ENCODE data around the gene SCAI.
"Not testable (repeated sequence)": the region's sequence is repeated elsewhere in the genome, so short reads cannot be mapped to it uniquely, and the experiment has no call there.

SCAI gene

DNA sequence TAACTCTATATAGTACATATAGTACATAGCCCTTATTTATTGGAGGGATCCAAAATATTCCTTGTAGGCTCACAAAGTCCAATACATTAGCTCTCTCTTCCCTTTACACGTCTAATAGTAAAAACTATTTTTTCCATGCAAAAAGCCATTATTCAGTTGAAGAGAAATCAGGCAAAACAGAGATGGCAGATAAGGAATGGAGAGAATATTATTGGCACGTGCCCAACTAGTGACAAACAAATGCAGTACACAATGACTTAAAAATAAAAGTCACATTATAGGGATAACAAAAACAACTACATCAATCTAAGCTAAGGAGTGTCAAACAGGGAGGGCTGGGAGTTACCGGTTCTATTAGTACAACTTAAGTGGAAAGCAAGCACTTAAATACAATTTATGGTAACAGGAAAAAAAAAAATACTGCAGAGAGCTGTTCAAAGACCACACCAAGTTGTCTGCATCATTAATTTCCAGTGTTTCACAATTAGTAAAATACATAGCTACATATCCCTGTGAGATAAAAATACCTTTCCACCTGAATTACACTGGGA lies 4.1 kb upstream of the SCAI start:
- DNase-seq, result no peak

DNA sequence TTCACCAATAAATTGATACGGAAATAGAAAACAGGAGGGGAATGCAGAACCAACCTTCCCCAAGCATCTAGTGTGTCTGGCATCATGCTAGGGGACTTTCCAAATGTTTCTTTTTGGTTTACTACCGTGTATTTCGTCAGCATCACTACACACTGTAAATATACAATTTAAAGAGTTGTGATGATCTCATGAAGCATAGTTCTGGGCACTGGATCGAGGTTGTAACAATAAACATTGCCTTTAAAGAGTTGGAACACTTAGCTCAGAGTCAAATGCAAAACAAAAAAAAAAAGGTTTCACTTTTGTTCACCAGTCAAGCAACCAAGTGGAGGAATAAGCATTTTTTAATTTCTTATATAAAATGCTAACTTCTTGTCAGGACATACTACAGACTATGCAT lies 2.9 kb upstream of the SCAI start:
- no peak for DNase-seq

DNA sequence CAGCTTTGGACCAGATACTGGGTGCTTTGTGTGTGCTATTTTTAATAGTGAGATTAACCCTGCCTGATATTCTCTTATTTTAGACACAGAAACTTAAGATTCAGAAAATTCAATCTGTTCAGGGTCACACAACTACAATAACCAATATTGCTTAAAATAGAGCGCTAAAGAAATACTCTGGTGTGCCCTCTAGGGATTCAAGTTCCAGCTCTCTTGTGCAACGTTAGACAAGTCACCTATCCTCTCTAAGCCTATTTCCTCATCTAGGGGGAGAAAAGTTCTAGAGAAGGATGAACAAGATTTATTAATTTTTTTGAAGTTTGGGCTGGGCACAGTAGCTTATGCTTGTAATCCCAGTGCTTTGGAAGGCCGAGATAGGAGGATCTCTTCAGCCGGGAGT lies 2.1 kb upstream of the SCAI start:
- no peak for DNase-seq

DNA sequence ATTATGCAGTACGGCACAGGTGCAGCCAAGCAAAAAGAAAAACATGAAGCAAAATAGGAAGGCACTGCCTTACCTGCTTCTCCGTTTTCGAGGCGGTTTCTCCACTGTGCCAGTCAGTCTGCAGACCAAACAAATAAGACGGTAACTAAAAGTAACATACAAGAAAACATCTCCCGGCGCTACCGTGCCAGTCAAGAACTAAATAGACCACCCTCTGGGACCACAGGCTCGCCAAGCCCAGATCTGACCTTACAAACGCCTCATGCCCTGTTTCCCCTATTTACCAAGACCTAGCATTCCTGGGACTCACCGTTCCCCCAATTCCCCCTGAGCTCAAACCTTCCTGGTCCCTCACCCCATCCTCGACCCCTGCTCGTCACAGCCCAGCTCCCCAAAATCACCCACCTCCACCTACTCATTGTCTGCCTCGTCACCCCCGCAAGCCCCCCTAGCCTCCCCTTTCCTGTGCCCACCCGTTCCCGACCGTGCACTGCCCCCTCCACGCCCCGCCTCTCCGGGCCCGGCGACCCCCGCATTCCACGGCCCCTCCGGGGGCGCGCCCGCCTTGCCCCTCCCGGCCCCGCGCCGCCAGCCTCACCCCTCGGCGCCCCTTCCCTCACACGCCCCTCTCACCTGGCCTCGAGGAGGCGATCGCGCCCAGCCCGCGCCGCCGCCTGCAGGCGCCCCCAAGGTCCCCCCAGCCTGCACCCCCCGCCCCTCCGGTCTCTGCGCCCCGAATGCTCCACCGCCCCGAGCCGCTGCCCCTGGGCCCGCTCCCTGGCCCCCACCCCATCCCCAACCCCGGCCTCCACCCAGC lies 560 bp downstream of the SCAI start:
- DNase-seq, result peak; percentile 11

DNA sequence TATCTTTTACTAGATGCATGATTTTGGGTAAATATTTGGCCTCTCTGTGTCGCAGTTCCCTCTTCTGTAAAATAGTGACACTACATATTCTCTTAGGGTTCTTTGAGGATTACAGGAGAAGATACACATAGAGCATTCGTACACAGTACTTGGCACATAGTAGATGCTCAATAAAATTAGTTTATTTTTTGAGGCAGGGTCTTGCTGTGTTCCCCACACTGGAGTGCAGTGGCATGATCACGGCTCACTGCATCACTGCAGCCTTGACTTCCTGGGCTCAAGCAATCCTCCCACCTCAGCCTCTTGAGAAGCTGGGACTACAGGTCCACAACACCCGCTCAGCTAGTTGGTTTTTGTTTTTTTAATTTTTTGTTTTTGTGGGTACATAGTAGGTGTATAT lies 1.6 kb downstream of the SCAI start:
- no peak for DNase-seq

DNA sequence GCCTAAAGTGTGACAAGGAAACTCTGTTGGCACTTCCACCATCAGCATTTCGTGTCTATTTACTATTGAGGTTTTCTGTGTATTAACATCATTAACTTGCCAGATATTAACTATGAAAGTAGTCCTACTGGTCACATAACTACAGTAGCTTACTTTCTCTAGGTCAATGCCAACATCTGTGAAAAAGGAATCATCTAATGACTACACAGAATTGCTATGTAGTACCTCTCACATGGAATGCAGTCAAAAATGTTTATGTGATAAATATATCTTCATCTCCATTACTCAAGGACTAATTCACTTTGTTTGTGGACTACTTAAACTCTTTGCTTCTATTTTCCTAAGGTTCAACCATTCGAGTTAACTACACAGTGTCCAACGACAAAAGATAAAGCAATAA lies 2.1 kb downstream of the SCAI start:
- no peak for DNase-seq

DNA sequence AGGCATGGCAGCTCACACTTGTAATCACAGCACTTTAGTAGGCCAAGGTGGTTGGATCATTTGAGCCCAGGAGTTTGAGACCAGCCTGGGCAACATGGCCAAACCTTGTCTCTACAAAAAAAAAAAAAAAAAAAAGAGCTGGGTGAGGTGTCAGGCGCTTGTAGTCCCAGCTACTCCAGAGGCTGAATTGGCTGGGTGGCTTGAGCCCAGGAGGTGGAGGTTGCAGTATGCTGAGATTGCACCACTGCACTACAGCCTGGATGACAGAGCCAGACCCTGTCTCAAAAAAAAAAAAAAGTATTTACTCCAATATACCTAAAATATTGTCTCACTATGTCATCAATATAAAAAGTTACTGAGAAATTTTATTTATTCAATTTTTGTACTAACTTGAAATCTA lies 2.8 kb downstream of the SCAI start:
- DNase-seq, result no peak

DNA sequence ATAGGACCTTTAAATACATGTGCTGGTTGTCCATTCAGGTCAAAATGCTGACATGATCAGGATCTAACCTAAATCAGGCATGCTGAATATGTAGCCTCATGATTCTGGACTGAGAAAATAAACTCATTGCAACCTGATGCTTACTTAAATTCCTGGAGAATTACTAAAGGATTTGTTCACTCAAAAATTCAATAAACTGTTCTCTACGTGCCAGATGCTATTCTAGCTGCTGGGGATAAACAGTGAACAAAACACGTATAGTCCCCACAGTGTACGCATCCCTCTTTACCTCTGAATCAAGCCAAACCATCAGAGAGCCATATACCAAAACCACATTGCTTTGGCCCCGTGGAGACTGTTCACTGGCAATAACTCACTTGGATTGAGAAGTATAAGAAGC lies 6.1 kb downstream of the SCAI start:
- no peak for DNase-seq

DNA sequence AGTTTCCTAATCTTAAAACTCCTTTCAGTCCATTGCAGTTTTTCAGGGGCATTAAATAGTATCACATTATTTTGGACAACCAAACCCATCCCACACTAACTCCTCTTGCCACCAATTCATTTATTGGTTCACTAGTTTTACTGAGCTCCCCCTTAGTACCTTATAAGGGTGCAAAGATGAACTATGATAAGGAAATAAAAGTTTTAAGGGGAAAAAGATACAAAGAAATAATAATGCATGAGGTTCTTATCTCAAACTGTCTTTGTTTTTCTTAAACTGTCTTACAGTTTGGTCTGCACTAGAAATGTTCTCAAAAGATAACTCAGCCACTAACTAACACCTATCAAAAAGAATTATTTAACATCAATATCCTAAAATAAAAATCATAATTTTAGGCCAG lies 8.4 kb downstream of the SCAI start:
- no peak for DNase-seq

DNA sequence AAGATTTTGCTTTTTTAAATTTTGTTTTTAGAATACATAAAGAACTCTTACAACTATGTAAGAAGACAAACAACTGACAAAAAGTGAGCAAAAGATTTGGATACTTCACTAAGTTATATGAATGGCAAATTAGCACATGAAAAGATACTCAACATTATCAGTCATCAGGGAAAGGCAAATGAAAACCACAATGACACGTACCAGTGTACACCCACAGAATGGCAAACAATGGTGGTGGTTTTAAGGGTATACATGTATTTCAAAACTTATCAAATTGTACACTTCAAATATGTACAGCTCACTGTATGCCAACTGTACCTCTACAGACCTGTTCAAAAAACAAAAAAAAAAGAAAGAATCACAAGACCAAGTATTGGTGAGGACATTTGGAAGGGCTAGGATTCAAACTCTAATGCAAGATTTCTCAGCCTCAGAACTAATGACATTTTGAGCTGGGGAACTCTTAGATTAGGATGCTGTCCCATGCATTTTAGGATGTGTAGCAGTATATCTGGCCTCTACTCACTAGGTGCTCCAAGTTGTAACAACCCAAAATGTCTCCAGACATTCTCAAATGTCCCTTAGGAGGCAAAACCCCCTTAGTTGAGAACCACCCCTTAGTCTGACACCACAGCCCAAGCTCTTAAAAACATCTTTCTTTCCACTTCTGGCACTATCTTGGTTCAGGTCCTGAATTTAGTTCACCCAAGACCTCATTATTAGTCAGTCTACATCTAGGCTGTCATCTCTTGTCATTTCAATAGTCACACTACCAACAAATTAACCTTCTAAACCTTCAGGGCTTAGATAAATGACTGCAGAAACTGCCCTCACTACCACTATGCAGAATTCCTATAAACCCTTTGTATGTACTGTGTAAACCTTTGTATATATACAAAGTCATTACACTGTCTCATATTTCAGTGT lies 9.7 kb downstream of the SCAI start:
- no peak for DNase-seq

DNA sequence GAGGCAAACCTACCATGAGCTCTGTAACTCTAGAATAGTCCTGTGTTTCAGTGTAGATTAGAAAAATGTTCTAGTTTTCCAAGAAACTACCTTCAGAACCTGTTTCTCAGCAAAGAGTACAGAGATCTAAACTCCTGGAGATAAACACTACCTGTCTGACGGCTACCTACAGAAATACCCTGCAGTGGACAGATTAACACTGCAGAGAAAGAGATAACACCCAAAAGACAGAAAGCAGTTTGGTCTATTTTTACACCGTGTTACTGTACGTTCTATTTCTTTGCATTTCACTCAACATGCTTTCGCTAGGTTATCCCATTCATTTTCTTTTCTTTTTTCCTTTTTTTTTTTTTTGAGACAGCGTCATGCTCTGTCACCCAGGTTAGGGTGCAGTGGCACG lies 11.6 kb downstream of the SCAI start:
- no peak for DNase-seq

DNA sequence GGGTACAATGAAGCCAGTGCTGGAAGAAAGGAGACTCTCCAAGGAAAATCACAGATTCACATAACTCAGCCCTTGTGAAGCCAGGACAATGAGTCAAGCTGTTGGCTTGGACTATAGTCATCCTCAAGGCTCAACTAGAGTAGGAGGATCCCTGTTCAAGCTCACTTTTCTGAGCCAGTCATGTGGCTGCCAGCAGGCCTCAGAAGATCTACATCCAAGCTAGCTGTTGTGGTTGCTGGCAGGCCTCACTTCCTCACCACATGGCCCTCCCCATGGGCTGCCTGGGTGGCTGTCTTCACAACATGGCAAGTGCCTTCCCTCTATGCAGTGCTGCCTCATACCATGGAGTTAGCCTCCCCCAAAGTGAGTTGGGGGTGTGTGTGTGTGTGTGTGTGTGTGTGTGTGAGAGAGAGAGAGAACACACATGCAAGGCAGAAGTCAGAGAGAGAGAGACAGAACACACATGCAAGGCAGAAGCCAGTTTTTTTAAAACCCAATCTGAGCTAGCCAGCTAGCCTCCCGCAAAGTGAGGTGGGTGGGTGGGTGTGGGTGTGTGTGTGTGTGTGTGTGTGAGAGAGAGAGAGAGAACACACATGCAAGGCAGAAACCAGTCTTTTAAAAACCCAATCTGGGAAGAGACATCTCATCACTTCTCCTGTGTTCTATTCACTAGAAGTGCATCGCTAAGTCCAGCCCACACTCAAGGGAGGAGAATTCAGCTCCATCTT lies 17.1 kb downstream of the SCAI start:
- DNase-seq, result no peak

DNA sequence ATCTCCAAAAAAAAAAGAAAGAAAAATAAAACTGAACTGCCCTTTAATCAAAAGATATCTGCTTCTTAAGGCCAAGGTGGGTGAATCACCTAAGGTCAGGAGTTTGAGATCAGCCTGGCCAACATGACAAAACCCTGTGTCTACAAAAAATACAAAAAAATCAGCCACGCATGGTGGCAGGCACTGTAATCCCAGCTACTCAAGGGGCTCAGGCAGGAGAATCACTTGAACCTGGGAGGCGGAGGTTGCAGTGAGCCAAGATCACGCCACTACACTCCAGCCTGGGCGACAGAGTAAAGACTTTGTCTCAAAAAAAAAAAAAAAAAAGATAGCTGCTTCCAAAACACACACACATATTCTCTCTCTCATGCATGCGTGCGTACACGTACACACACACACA lies 17.8 kb downstream of the SCAI start:
- no peak for DNase-seq

DNA sequence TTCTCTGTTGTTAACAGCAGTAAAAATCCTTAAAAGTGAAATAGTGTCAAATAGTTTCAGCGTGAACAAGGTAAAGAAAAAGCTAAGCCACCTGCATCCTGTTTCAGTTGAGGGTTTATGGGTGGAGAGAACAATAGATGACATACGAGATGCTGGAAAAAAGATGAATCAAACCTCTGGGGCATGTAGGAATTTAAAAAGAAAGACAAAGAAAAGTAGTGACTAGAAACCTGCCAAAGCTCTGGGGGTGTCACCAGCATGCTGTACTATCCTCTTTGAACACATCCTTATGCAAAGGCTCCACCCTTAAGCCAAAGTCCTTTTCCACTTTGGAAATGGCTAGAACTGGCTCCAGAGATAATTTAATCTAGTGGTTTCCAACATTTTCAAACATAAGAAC lies 22.2 kb downstream of the SCAI start:
- DNase-seq, result no peak

DNA sequence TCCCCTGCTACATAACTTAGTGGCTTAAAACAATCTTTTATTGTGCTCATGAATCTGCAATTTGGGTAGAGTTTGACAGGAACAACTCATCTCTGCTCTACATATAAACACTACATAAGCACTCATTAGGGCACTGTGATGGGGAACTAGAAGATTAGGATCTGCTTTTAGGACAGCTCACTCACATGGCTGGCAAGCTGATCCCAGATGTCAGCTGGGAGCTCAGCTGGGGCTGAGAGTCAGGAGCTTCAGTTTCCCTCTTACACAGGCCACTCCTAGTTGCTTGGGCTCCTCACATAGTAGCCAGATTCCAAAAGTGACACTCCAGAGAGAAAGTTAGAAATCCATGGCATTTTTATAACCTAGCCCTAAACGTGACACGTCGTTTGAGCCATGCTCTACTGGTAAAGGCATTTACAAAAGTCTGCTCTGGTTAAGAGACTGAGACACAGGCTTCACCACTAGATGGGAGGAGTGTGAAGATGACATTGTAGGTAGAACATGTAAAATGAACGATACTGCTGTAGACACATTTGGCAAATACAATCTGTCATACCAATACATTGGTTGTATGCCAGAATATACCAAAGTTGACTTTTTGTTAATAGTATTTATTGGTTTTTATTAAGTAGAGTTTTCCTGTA lies 23.6 kb downstream of the SCAI start:
- DNase-seq, result no peak

DNA sequence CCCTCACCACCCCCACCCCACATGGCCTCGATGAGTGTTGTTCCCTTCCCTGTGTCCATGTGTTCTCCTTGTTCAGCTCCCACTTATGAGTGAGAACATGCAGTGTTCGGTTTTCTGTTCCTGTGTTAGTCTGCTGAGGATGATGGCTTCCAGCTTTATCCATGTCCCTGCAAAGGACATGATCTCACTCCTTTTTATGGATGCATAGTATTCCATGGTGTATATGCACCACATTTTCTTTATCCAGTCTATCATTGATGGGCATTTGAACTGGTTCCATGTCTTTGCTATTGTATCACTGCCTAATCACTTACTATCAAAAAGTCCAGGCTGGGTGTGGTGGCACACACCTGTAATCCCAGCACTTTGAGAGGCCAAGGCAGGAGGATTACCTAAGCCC lies 24.6 kb downstream of the SCAI start:
- not testable (repeated sequence) for DNase-seq

DNA sequence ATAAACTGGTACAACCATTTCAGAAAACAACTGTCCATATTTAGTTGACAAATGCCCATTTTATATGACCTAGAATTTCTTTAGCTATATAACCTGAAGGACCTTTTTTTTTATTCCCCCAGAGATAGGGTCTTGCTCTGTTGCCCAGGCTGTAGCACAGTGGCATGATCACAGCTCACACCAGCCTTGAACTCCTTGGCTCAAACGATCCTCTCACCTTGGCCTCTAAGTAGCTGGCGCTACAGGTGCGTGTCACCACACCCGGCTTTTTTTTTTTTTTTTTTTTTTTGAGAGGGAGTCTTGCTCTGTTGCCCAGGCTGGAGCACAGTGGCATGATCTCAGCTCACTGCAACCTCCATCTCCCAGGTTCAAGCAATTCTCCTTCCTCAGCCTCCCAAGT lies 28.8 kb downstream of the SCAI start:
- DNase-seq, result not testable (repeated sequence)

DNA sequence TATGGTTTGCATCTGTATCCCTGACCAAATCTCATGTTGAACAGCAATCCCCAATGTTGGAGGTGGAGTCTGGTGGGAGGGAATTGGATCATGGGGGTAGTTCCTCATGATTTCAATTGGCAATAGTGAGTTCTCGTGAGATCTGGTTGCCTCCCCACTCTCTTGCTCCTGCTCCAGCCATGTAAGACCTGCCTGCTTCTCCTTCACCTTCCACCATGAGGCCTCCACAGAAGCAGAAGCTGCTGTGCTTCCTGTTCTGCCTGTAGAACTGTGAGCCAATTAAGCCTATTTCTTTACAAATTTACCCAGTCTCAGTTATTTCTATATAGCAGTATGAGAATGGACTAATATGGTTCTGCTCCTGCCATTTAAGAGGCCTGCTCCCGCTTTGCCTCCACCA lies 32.9 kb downstream of the SCAI start:
- DNase-seq, result no peak

DNA sequence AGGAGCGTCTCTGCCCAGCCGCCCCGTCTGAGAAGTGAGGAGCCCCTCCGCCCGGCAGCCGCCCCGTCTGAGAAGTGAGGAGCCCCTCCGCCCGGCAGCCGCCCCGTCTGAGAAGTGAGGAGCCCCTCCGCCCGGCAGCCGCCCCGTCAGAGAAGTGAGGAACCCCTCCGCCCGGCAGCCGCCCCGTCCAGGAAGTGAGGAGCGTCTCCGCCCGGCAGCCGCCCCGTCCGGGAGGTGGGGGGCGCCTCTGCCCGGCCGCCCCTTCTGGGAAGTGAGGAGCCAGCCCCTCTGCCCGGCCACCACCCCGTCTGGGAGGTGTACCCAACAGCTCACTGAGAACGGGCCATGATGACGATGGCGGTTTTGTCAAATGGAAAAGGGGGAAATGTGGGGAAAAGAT lies 34.8 kb downstream of the SCAI start:
- DNase-seq, result not testable (repeated sequence)

DNA sequence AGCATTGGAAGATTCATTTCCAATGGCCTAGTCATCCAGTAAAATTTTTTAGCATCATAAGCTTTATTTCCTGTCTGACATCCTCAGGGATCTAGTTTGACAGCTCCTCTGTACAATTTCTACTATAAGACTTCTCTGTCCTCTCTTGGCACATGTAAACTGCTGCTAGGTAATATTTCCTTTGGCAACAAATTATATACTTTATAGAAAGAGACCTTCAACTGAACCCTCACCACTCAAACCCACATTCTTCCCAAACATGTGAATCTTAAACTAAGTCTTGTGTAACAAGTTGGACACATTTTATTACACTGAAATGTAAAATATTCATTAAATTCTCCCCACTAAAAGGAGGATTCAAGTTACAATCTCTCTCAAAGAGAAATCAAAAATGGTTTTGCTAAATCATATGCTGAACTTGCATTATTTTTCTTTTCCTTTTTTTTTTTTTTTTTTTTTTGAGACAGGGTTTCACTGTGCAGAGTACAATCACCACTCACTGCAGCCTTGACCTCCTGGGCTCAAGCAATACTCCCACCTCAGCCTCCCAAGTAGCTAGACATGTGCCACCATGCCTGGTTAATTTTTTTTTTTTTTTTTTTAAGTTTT lies 36.9 kb downstream of the SCAI start:
- no peak for DNase-seq

DNA sequence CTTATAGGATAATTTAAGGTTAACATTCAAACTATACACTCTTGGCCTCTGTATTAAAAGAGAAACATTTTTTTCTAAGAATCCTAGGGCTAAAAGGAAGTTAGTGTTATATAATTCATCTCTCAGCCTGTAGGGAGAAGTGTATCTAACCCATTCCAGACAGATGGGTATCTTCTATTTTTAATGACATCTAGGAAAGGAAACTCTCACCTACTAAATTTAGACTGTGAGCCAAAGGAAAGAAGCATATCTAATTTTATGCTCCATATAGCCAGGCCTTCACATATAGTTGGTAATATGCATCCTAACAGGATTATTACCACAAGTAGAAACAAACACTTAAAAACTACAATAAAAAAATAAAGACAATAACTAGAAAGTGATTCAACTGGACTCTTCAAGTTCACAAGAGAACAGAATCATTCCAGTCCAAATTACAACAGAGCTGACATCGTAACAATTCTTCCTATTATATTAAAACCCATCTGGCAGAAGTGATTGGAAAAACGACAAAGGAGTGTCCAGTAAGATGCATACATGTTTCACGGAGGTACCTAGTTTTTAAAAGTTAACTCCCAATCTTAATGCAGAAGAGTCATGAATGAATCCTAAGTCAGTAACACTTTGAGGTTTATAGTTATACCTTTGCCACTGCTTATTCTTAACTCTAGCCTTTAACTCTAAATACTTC lies 39.4 kb downstream of the SCAI start:
- no peak for DNase-seq

DNA sequence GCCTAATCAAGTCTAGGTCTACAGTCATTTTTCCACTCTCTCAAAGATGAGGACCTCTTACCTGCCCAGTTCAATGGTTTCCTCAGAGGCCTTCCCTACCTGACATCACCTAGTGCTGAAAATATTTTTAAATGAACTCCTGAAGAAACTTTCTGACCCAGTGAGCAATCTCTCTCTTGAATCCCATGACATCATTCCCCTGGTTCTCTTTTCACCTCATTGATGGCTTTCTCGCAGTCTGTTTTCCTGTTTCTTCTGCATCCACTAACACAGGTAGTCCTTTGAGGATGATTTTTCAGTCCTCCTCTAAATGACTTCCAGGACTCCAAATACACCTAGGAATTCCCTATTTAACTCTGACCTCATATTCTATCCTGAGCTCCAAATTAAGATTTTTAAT lies 40.3 kb downstream of the SCAI start:
- no peak for DNase-seq
